Astrocyte of the spinal cord (primary cell): Measurements from ENCODE around the gene THBS2.

ENCODE experiments used
- DNase-seq: peaks from one replicate; pipeline ENCODE4 v3.0.0; 2011; ENCODE audit warnings: low read depth, low spot score
- H3K4me3 ChIP-seq: 2 replicates; pipeline ENCODE4 v1.5.1; 2011; ENCODE audit warnings: low read depth, mild to moderate bottlenecking, low read length, moderate library complexity
- in situ Hi-C: cut with HindIII; loops from 2 replicates; pipeline ENCODE4 v1.10.0; 2017; ENCODE audit warnings: low sequenced_read_pairs
- TF ChIP-seq, protein P1 (sequence below): IDR thresholded peaks from 2 replicates; pipeline ENCODE4 v1.5.1; 2012; ENCODE audit warnings: low read depth, mild to moderate bottlenecking, low read length, inconsistent platforms

The THBS2 gene

DNA sequence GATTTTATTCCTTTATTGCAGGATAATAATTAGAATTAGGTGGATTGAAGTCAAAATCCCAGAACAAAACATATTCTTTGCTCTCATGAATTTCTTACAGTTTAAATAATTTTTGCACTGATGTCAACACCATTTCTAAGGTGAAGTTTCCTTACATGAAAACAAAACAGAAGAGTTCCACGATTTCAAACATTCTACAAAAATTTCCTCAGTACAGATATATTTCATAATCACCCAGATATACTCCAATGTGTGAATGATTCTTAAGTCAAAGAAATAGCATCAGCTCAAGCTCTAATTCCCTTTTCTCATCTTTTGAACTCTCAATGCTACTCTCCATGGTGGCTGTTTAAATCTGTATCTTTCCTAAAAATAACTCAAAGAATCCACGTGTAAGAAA lies 39.5 kb upstream of the THBS2 start:
- H3K4me3 ChIP-seq = no peak overlapping the region
- no peak for DNase-seq
- in situ Hi-C loops = no loop called here
- TF ChIP-seq, protein P1, sequence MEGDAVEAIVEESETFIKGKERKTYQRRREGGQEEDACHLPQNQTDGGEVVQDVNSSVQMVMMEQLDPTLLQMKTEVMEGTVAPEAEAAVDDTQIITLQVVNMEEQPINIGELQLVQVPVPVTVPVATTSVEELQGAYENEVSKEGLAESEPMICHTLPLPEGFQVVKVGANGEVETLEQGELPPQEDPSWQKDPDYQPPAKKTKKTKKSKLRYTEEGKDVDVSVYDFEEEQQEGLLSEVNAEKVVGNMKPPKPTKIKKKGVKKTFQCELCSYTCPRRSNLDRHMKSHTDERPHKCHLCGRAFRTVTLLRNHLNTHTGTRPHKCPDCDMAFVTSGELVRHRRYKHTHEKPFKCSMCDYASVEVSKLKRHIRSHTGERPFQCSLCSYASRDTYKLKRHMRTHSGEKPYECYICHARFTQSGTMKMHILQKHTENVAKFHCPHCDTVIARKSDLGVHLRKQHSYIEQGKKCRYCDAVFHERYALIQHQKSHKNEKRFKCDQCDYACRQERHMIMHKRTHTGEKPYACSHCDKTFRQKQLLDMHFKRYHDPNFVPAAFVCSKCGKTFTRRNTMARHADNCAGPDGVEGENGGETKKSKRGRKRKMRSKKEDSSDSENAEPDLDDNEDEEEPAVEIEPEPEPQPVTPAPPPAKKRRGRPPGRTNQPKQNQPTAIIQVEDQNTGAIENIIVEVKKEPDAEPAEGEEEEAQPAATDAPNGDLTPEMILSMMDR = no peak

DNA sequence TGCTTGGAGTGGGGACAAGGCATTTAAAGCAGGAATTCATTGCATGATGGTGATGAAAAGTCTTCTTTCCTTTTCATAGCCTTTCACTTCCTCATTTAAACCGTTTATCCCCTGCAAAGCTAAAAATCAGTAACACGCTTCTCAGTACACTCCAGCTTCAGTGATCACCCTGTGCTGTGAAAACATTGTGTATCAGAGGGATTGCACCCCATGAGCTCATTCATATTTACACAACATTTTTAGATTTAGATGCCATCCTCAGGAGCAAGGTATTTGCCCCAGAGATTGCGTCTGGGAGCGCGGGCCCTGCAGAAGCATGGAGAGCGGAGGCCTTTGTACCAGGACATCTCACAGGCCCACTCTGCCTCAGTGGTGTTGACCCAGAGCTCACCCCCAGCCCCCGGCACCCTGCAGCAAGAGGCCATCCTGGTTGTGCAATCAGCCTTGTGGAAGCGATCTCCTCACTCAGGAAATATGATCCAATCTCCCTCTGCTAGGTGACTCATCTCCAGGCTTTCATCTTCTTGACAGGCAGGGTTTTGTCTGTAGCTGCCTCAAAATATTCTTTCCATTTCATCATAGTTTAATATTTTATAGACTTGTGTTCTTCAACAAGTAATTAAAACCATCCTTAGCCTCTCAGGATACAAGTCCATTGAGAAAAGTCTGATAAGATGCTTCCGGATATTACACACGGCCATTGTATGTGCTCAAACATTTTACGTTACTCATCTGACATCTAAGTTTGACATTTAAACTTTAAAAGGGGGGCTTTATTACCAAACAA lies 38.9 kb upstream of the THBS2 start:
- peak; percentile 91 for DNase-seq
- H3K4me3 ChIP-seq = no peak overlapping the region
- in situ Hi-C loops = no loop called here
- TF ChIP-seq, protein P1 = no peak

DNA sequence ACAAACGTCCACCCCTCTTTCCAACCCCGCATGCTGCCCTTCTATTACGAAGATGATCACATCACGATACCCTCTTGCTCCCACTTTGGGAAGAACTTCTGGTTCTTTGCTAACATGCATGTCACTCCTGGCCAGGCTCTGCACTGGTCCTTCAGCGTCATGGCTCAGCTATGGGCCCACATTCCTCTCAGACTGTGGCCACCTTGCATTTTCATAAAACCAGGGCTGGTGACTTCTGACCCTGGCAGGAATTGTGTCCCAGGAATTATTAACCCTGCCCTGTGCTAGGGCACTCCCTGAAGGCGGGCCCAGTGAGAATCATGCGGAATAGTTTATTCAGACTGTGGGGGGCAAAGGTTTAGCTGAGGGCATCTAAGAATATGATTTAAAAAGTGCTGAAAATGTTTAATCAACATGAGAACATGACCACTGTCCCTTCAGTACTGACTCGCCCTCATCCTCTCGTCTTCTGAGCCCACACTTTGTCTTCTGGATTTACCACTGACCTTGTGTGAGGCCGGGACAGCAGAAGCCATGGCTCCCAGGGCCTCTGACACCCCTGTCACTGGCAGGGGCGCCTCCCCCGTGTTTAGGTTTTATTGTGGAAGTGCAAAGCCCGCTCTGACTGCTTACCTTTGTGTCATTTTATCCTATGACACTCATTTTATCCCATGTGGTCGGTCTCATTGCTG lies 38.1 kb upstream of the THBS2 start:
- in situ Hi-C loops = no loop called here
- H3K4me3 ChIP-seq = no peak overlapping the region
- no peak for DNase-seq
- TF ChIP-seq, protein P1 = no peak

DNA sequence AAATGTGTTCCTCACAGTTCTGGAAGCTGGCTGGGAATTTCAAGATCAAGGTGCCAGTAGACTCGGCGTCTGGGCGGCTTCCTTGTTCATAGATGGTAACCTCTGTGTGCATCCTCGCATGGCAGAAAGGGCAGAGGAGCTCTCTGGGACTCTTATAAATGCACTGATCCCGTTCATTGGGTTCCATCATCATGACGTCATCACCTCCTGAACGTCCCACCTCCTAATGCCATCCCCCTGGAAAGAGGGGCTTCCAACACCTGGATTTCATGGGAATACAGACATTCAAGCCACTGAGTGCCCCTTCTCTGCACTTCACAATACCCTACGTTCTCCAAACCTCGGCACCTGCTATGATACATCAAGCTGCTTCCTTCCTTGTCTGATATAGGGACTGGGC lies 37.5 kb upstream of the THBS2 start:
- no peak overlapping the region for H3K4me3 ChIP-seq
- in situ Hi-C loops = no loop called here
- TF ChIP-seq, protein P1 = no peak
- DNase-seq = no peak

DNA sequence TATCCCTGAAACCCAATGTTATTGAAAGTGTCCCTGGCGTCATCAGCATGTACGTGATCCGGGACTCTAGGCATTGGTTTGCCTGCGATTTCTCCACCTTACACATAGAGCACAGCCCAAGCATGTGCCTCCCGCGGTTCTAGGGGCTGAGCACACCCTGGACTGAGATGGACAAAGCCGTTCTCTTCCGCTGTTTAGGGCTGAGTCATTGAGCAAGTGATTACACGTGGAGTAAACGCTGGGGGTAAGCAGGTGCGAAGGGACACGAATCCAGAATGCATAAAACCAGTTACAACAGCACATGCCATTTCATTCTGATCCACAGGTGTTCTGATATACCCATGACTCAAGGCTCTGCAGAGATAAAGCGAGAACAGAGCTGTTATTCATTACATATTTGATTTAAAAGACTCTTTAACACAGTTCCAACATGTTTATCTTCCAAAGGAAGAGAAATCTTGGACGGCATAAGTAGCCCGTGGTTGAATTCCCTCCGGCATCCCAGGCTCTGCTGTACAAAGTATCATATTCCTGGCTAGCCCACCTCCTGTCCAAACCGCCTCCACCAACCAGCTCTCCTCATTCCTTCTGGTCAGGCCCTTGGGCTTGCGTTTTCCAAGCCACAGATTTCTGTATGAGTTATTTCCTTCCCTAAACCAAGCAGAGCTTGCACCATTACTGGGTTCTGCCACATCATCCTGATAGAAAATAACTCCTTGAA lies 36.1 kb upstream of the THBS2 start:
- TF ChIP-seq, protein P1 = no peak
- H3K4me3 ChIP-seq = no peak overlapping the region
- DNase-seq = peak; percentile 81
- in situ Hi-C loops = no loop called here

DNA sequence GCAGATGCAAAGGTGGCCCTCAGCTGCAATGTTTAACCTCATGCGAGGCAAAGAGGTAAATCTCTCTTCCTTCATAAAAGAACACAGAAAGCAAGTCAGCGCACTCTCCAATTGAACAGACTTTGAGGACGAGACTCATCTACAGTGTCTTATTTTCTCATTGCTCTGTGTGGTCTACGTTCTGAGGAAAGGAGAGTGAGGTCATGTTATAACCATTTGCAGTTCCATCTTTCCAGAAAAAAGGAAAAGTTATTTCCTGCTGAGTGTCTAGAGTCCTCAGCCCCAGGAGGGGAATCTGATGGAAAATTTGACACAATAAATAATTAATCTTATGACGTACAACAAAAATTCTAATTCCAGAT lies 35.6 kb upstream of the THBS2 start:
- TF ChIP-seq, protein P1 = no peak
- no peak overlapping the region for H3K4me3 ChIP-seq
- in situ Hi-C loops = no loop called here
- DNase-seq = no peak
